A172 (cell line): ENCODE data around the gene PACS1. TPM values are rescaled to one million over a fixed set of nuclear protein-coding genes. Genes with fewer than 3 reads are reported as not detected.
"Not testable (repeated sequence)": the region's sequence is repeated elsewhere in the genome, so short reads cannot be mapped to it uniquely, and the experiment has no call there.

Experiments
- DNase-seq: peaks from one replicate; pipeline ENCODE4 v3.0.0-alpha.2; 2015; ENCODE audit warnings: low spot score
- total RNA-seq: library from RNA; depleted of rRNA; stranded (reverse); fragments of >200 nt; shearing (Covaris generic); gene quantifications from 2 replicates; pipeline ENCODE4 v1.2.3, GENCODE V29; 2014

PACS1 gene
- total RNA-seq, 1 experiment from 2014 or later: 18.0 TPM

DNA sequence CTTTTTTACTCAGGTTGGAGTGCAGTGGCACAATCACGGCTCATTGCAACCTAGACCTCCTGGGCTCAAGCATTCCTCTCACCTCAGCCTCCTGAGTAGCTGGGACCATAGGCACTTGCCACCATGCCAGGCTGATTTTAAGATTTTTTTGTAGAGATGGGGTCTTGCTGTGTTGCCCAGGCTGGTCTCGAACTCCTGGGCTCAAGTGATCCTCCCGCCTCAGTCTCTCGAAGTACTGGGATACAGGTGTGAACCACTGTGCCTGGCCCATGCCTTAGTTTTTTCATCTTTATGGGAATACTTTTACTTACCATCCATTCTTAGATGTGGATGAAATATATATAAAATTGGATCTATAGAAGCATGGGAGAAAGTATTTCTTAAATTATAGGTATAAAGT lies 5.2 kb downstream of the PACS1 start:
- no peak for DNase-seq

DNA sequence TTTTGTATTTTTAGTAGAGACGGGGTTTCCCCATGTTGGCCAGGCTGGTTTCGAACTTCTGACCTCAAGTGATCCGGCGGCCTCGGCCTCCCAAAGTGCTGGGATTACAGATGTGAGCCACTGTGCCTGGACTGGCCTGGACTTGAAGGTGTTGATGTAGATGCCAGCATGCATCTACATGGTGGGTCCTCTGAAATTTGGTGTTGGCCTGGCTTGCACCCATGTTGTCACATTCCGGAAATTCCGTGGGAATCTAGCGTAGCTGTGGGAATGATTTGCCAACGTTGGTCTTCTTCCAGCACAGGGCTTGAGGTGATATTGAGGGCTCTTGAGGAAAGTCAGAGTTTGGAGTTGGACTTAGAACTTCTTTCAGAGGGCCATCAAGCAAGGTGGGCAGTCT lies 6.5 kb downstream of the PACS1 start:
- no peak for DNase-seq

DNA sequence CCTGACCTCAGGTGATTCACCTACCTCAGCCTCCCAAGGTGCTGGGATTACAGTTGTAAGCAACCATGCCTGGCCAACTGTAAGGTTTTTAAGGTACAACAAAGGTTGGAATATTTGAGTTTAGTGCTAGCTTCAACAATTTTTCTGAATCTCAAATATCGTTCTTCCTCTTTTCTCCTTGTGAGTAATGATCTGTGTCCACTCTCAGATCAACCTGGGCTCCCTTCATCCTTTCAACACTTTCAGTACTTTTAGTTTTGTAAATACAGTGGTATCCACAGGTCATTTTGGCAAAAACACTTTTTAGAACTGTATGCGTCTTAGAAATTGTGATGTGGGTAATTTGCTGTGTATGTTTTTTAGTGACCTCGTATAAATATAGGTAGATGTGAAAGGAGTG lies 7.9 kb downstream of the PACS1 start:
- no peak for DNase-seq

DNA sequence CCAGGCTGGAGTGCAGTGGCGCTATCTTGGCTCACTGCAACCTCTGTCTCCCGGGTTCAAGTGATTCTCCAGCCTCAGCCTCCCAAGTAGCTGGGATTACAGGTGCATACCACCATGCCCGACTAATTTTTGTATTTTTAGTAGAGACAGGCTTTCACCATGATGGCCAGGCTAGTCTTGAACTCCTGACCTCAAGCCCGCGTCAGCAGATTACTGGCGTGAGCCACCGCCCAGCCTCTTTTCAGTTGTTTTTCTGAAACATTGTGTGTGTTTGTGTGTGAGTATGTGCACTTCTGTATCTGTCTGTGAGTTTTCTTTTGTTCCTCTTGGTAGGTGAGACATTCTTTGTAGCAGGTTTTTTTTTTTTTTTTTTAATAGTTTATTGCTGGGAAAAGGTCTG lies 8.9 kb downstream of the PACS1 start:
- not testable (repeated sequence) for DNase-seq

DNA sequence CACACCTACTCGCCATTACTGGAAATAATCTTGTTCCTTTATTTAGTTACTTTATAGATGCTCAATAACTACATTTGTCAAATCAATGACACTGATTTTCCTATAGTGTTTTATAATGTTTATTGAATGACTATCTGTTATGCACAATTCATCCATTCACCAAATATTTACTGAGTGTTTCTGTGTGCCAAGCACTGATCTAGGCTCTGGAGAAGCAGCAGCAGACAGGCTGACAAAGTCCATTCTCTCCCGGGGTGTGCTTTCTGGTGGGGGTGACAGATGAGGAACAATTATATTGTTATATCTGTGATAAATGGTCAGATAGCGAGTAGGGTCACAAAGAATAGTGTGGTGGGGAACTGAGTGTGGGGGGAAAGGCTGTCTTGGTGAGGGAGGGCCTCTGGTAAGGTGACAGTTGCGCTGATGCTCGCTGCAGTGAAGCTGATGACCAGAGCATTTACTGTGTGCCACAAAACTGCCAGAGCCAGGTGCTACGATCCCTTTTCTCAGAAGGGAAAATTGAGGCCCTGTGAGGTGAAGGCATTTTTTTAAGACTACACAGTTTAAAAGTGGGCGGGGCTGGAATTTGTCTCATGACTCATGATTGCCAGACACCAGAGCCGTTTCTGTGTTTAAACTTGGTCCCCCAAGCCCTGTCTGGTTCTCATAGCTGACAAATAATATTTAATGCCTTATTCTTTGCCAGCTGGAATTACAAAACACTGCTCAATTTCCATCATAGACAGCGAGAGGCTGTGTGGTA lies 10.2 kb downstream of the PACS1 start:
- peak; percentile 80 for DNase-seq

DNA sequence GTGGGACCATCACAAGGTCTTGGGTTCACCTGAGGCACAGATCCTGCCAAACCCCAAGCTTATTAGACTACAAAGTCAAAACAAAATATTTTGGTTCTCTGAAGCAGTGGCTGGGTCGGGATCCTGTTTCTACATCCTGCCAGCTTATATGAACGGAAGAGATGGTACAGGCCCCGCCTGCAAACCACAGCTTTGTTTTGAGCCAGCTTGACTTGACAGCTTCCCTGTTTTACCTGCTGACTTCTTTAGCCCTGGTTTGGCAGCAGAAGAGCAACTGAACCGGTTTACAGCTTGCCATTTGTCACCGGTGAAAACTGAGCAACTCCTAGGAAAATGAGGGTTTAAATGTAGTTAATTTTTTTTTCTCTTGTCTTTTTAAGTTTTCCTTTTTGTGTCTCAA lies 11.4 kb downstream of the PACS1 start:
- DNase-seq: peak; percentile 53

DNA sequence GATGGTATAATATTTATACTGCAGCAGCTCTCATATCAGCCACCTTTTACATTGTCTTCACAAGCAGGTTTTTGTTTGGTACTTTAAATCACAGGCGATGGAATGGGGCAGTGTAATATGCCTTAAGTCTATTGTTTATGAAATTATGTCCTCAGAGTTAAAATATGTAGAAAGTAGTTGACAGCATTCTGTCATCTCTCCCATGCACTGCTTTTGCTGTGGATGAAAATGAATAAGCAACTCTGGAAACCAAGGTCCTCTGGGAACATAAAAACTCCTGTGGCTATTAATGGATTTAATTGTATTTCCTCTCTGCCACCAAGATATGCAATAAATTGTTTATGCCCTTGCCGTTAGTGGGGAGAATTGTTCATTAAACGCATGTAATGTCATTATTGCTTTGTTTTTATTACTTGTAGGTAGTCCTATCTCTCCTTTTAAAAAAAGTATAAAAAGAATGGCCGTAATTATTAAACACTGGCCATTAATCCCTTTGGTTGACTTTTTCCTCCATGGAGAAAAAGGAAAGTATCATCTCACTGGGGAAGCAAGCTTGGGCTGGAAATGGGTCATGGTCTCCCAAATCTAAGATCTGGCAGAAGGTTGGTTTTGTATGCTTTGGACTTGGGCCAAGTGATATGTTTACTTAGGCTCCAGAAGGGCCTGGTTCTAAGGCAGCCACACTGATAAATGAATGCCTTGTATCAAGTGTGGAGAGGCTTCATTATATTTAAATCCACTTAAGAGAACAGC lies 13.1 kb downstream of the PACS1 start:
- DNase-seq: no peak

DNA sequence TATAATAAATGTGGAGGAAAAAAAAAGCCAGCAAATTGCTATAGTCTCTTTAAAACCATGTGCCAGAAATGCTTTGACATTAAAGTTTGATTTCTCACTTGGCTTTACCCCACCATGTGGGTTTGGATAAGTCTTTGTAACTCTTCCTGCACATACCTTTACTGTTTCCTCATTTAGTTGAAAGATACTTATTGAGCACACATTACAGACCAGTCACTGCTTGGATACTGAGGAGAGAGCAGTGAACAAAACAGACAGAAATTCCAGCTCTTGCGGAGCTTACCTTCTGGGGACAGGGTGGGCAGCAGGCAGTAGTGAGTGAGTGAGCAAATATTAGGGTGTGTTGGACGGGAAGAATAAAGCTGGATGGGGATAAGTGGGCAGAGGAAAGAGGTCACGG lies 13.7 kb downstream of the PACS1 start:
- no peak for DNase-seq

DNA sequence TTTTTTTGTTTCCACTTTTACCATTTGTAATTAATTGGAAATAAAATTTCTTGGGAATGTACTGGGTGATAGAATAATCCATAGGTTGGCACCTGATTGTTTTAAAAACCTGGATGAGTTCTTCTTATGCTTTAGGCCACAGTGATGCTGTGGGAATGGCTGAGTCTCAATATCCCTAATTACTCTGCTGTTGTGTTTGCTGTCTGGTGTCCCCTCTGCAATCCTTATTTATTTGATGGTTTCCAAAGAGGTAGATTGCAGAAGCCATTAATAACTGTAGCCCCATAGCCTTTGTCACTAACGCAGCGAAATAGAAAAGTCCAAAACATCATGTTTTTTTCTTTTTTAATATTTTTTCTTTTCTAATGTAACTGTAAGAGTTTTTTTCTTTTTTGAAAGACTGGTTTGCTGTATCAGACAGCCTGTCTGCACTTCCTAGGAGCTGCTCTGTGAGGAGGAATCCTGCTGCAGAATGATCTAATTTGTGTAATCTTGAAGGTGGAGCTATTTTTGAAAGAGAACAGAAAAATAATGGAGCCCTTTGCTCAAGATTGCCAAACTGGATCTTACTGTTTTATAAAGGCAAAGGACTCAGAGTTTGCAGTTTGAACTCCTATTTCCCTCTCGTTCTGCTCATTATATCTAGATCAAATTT lies 14.9 kb downstream of the PACS1 start:
- DNase-seq: no peak

DNA sequence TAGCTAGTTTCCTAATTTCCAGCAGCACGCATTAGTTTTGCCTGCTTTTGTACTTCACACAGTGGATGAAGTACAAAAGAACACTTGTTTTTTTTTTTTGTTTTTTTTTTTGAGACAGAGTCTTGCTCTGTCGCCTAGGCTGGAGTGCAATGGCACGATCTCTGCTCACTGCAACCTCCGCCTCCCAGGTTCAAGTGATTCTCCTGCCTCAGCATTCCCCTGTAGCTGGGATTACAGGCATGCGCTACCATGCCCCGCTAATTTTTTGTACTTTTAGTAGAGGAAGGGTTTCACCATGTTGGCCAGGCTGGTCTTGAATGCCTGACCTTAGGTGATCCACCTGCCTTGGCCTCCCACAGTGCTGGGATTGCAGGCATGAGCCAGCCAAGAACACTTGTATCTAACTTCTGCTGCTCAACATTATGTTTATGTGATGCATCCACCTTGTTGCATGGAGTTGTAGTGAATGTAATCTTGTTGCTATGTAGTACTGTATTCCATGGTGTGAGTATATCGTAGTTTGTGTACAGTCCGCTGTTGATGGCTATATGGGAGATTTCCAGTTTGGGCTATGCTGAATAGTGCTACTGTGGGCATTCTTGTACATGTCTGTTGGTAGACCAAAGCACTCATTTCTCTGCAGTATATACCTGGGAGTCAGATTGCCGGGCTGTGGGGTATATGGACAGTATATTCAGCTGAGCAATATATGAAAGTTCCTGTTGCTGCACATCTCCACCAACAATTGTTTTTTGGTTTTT lies 17.3 kb downstream of the PACS1 start:
- no peak for DNase-seq

DNA sequence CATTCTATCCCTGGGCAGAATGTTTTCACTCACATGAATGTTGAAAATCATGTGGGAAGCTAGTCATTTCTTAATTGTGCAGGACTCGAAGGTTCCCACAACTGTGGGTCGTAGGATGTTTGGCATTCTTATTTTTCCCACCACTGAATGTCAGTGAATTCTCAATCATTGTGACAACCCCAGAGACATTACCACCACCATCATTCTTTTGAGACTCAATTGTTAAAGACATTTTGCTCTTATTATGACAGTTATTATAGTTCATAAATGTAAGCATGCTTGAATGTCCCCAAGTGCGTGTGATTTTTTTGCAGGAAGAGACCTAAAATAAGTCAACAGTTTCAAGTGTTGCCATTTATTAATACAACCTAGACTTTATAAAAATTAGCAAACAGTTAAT lies 19.0 kb downstream of the PACS1 start:
- no peak for DNase-seq

DNA sequence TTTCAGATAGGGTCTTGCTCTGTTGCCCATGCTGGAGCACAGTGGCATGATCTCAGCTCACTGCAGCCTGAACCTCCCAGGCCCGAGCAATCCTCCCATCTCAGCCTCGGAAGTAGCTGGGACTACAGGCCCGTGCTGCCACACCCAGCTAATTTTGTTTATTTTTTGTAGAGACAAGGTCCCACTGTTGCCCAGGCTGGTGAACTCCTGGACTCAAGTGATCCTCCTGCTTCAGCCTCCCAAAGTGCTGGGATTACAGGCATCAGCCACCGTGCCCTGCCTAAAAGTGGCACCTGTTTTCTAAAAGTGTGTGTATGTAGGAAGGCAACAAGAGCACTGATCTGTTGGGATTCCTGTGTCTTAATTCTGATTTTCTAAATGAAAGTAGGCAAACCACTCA lies 20.2 kb downstream of the PACS1 start:
- no peak for DNase-seq

DNA sequence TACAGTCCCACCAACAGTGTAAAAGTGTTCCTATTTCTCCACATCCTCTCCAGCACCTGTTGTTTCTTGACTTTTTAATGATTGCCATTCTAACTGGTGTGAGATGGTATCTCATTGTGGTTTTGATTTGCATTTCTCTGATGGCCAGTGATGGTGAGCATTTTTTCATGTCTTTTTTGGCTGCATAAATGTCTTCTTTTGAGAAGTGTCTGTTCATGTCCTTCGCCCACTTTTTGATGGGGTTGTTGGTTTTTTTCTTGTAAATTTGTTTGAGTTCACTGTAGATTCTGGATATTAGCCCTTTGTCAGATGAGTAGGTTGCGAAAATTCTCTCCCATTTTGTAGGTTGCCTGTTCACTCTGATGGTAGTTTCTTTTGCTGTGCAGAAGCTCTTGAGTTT lies 22.1 kb downstream of the PACS1 start:
- not testable (repeated sequence) for DNase-seq

DNA sequence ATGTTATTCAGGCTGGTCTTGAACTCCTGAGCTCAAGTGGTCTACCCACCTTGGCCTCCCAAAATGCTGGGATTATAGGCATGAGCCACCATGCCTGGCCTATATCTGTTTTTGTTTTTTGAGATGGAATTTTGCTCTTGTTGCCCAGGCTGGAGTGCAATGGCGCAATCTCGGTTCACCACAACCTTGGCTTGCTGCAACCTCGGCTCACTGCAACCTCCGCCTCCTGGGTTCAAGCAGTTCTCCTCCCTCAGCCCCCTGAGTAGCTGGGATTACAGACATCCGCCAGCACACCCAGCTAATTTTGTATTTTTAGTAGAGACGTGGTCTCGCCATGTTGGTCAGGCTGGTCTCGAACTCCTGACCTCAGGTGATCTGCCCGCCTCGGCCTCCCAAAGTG lies 29.7 kb downstream of the PACS1 start:
- DNase-seq: not testable (repeated sequence)

DNA sequence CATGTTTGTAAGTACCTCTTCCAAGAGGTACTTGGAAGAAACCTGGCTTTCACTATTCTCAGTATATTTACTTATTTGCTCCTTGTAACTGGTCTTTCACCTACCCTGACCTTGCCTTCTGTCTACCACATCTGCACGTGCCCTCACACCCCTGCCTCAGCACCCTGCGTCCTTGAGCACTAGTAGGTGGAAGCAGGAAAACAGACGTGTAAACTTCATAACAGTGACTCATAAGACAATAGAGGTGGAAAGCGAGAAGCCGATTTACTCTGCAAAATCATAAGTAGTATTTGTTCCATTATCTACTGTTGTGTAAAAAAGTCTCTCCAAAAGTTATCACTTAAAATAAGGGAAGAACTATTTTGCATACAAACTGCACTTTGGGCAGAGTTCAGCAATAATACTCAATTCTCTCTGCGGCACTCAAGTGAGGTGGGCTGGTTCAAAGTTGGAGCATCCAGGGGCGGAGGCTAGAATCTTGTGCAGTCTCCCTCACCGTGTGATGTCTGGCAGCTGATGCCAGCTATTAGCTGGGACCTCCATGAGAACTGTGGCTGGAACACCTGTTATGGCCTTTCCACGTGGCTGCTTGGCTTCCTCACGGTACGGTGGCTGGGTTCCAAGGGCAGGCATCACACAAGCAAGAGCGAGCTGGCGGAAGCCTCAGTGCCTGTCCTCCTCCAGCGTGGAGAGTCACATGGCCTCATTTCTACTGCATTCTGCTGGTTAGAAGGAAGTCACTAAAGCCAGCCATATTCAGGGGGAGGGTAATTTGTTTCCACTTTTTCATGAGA lies 30.4 kb downstream of the PACS1 start:
- DNase-seq: peak; percentile 19

DNA sequence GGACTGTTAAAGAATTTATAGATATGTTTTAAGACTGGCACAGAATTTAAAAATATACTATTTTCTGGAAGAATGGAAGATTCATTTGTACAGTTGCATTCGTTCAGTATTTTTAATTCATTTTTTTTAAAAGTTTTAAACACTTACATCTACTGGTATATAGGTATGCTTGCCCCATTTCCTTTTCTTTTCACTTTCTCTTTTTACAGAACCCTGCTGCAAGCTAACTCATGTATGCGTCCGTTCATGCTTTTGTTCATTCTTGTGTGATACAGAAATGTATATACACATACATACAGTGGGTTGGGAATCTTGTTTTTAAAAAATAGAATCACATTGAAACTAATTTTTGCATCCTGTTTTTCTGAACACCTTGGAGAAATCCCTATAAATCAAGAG lies 31.0 kb downstream of the PACS1 start:
- no peak for DNase-seq

DNA sequence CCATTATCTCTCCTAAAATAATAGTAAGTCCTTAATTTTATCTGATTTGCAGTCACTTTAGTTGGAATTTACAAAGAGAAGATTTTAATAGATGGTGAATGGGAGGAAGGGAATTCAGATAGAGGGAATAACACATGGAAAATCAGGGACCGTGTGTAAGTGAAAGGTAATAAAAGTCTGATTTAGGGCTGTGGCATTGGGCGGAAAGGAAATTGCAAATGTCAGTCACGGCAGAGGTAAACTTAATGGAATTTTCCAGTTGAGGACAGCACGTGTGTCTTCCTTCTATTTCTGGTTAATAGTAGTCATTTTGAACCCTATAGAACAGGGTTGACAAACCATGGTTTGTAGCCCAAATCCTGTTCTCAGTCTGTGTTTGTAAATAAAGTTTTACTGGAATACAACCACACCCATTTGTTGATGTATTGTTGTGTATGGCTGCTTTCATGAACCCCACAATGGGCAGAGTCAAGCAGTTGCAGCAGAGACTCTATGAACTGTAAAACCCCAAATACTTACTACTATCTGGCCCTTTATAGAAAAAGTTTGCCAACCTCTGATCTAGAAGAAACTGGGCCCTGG lies 34.1 kb downstream of the PACS1 start:
- no peak for DNase-seq

DNA sequence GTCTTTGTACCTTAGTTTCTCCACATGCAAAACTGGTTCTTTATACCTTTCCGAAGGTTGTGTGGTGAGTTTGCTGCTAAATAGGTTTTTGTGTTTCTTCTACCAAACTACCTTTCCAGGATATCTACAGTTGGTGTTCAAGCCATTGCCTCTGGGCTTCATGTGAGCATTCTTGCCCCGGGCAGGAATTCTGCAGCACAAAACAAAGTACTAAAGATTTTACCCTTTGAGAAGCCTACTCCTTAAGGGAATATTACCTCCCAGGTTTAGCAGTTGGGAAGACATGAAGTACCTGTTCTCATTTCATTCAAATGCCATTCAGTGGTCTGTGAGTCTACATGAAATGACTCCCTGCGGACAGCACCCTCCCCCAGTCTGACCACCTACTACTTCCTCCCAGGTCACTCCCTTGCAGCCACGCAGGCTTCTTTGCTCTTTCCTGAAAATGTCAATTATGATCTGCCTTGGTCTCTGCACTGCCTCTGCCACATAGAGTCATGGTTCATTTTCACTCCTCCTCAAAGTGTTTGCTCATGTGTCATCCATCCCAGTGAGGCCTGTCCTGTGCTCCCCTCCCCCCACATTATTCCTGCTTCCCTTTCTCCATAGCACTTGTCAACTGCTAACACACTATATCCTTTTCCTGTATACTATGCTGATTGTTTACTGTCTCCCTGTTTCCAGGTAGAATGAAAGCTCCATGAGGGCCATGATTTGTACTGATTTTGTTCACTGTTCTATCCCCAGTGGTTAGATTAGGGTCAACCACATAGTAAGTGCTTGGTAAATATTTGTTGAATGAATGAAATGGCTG lies 36.9 kb downstream of the PACS1 start:
- DNase-seq: no peak

DNA sequence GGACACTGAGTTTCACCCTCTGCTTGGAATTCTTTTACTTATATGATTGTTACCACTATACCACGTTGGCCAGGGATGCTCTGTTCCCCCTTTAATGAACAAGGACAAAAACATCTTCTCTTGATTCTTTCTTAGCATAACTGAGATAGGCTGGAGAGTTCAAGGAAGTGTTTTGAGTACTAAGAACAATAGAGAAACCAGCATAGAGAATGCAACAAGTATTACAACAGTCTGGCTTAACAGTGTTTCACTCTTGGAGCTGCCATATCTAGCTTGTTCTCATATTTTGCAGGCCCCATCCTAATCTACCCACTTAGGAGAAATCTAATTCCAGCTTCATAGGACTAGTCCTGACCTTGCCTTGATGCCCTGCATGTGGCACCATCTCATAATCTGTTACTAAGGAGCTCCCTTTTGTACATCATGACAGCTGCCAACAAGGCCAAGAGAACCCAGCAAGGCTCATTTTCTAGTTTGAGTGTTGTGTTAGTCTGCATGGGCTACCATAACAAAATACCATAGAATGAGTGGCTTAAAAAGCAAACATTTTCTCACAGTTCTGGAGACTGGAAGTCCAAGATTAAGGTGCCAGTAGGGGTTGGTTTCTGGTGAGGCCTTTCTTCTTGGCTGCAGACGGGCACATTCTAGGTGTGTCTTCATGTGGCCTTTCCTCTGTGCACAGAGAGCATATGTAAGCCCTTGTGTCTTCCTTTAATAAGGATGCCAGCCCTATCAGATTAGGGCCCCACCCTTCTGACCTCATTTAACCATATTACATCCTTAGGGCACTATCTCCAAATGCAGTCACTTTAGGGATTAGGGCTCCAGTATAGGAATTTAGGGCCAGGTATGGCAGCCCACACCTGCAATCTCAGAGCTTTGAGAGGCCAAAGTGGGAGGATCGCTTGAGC lies 37.8 kb downstream of the PACS1 start:
- no peak for DNase-seq
